HUES64 (cell line): Measurements from ENCODE around the gene NAPEPLD.

Source experiments
- H3K27ac ChIP-seq: 2 replicates; pipeline ENCODE4 v1.7.0; 2013; ENCODE audit warnings: low read depth, low read length, inconsistent platforms
- H3K27me3 ChIP-seq: 2 replicates; pipeline ENCODE4 v1.6.1; 2013; ENCODE audit warnings: mild to moderate bottlenecking, low read length; ENCODE audit not compliant: insufficient read depth
- H3K36me3 ChIP-seq: 2 replicates; pipeline ENCODE4 v1.6.1; 2013; ENCODE audit warnings: mild to moderate bottlenecking, low read length; ENCODE audit not compliant: insufficient read depth
- H3K4me1 ChIP-seq: 2 replicates; pipeline ENCODE4 v1.6.1; 2013; ENCODE audit warnings: mild to moderate bottlenecking, low read length, moderate library complexity; ENCODE audit not compliant: insufficient read depth
- H3K4me3 ChIP-seq: 2 replicates; pipeline ENCODE4 v1.5.1; 2013; ENCODE audit warnings: mild to moderate bottlenecking, low read length, moderate library complexity
- H3K9ac ChIP-seq: 2 replicates; pipeline ENCODE4 v1.6.1; 2013; ENCODE audit warnings: mild to moderate bottlenecking, low read depth, low read length
- H3K9me3 ChIP-seq: 2 replicates; pipeline ENCODE4 v1.6.1; 2013; ENCODE audit warnings: low read depth, low read length; ENCODE audit not compliant: insufficient read depth
- WGBS: fragments of 150-250, 120-280 bp; methylation state at CpG from one replicate; pipeline ENCODE4 v1.1.7; 2013; ENCODE audit warnings: missing lambda C conversion rate; 5-methylcytosine and 5-hydroxymethylcytosine counted together

Gene NAPEPLD

DNA sequence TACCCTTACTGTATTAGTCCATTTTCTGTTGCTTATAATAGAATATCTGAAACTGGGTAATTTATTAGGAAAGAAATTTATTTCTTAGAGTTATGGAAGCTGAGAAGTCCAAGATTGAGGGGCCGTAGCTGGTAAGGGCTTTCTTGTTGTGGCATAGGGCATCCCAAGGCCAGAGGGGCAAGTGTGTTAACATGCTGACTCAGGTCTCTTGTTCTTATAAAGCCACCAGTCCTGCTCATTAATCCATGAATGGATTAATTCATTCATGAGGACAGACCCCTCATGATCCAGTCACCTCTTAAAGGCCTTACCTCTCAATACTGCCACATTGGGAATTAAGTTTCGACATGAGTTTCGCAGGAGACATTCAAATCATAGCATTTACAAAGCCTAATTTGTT, 71.6 kb downstream of the NAPEPLD start:
- H3K9ac ChIP-seq: no peak overlapping the region
- H3K4me1 ChIP-seq: peaks cover 15% of the 10 kb centered on the region
- H3K36me3 ChIP-seq: peaks cover 8% of the 10 kb centered on the region; the same call in 1 of the 2 replicates

DNA sequence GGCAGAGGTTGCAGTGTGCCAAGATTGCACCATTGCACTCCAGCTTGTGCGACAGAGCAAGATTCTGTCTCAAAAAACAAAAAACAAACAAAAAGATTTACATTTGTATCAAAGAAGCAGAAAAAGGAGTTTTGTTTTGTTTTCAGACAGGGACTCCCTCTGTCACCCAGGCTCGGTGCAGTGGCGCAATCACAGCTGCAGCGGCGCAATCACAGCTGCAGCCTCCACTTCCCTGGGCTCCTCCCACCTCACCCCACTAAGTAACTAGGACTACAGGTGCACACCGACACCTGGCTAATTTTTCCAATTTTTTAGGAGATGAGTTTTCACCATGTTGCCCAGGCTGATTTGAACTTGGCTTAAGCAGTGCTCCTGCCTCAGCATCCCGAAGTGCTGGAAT, 72.1 kb downstream of the NAPEPLD start:
- no peak overlapping the region for H3K9ac ChIP-seq
- H3K4me1 ChIP-seq: peaks cover 10% of the 10 kb centered on the region
- no peaks in the 10 kb centered on the region for H3K9me3 ChIP-seq
- no peak overlapping the region for H3K4me3 ChIP-seq
- H3K27ac ChIP-seq: no peak overlapping the region
- H3K27me3 ChIP-seq: no peaks in the 10 kb centered on the region
- WGBS: 85% methylated on average over 7 of the region's 7 CpGs
- H3K36me3 ChIP-seq: peaks cover 8% of the 10 kb centered on the region; the same call in 1 of the 2 replicates

More for the DNA sequence above, 71.6 kb downstream of the NAPEPLD start:
- Histone ChIP-seq H3K9me3 (no peaks in the 10 kb centered on the region), H3K27ac (no peak overlapping the region), H3K4me3 (no peak overlapping the region), H3K27me3 (no peaks in the 10 kb centered on the region)
- WGBS: 99% methylated on average over 3 of the region's 3 CpGs

DNA sequence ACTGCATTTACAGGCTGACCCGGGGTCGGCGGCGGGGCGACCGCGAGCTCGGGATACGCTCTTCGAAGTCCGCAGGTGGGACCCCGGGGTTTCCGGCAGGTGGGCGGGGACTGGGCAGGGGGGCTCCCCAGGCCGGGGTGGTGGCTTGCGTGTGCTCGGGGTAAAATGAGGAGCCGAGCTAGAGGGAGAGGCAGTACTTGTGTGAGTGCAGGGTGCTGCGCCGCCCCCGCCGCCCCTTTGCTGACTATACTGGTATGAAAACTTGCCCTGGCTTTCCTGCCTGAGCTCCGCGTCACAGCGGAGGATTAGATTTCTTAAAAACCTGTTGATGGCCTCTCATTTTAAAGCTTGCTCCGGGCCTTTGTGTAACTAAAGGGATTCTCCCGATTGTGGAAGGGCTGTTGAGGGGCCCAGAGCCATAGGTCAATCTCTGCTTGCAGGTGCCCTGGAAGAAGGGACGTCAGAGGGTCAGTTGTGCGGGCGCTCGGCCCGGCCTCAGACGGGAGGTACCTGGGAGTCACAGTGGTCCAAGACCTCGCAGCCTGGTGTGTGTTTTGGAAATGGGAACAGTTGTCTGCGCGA, 73.5 kb downstream of the NAPEPLD start:
- peaks cover 8% of the 10 kb centered on the region; the same call in 1 of the 2 replicates for H3K4me1 ChIP-seq
- H3K4me3 ChIP-seq: peak overlapping the region; percentile 100
- no peaks in the 10 kb centered on the region for H3K27me3 ChIP-seq
- peak overlapping the region; percentile 85 for H3K9ac ChIP-seq
- peaks cover 8% of the 10 kb centered on the region; the same call in 1 of the 2 replicates for H3K36me3 ChIP-seq
- peak overlapping the region; percentile 91; the same call in 1 of the 2 replicates for H3K27ac ChIP-seq
- no peaks in the 10 kb centered on the region for H3K9me3 ChIP-seq
- 1% methylated on average over 36 of the region's 36 CpGs for WGBS

DNA sequence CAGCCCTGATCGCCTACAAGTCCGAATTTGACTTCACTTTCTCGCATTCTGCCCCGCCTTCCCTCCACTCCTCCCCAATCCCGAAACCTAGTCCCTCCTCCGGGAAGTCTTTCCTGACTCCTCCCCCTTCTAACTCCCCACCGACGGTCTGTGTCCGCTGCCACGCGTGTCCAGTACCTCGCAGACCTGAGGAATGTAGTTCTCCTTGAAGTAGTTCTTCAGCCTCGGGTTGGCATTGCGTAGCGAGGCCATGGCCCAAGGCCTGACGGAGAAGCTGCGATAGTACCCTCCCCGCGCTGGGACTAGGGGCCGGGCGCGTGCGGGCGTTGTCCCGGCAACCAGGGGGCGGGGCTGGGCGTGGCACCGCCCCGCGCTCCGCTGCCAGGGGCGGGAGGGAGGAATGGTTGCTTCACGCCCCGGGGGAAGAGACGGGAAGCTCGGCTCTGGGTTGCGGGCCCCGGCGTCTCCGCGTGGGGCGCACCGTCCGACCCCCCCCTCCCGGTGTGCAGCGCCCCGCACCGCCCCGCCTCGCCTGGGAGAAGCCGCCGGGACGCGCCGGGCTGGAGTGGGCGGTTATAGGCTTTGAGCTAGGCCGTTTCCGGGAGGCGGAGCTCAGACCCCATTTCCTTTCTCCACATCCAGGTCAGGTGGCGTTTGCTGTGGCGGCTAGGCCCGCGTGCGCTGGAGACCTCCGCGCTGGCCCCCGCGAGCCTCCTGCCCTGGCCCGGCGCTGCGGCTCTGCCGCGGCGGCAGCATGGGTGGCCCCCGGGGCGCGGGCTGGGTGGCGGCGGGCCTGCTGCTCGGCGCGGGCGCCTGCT, 74.2 kb downstream of the NAPEPLD start, which contains the start of the genes ARMC10 and FBXL13:
ARMC10 (plus strand) TSS at position 622 of the 818 bp plus-strand sequence; CDS start at position 755, 133 bp downstream.
FBXL13 (minus strand) TSS at position 278 of the 818 bp plus-strand sequence.
- H3K4me1 ChIP-seq: peaks cover 8% of the 10 kb centered on the region; the same call in 1 of the 2 replicates
- WGBS: 2% methylated on average over 83 of the region's 83 CpGs
- H3K36me3 ChIP-seq: peaks cover 8% of the 10 kb centered on the region; the same call in 1 of the 2 replicates
- no peaks in the 10 kb centered on the region for H3K9me3 ChIP-seq
- no peaks in the 10 kb centered on the region for H3K27me3 ChIP-seq
- peak within 1 kb of the TSS; percentile 100 for H3K4me3 ChIP-seq
- peak within 1 kb of the TSS; percentile 91 for H3K27ac ChIP-seq
- peak within 1 kb of the TSS; percentile 85 for H3K9ac ChIP-seq

DNA sequence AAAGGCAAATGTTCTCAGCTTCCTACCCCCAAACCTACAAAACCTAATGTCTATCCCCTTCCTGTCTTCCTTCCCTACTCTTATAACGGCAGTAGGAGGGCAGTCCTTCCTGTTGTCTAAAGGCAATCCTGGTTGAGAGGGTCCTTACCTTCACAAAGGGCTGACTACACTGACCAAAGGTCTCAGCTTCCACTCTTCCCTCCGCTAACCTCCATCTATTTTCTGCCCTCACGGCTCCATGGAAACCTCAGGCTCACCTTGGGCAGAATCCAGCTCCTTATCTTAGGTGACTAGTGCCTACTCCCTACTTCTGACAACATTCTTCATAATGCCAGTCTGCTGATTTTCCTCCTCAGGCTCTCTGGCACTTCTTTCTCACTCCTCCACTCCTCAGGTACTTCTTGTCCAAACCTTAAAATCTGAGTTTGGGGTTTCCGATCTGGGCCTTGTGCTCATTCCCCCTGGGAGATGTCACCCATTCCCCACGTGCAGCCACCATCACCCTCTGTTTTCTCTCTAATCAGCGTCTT, 74.8 kb downstream of the NAPEPLD start:
- peak overlapping the region; percentile 85 for H3K9ac ChIP-seq
- H3K27ac ChIP-seq: no peak overlapping the region
- 11% methylated on average over 6 of the region's 6 CpGs for WGBS

DNA sequence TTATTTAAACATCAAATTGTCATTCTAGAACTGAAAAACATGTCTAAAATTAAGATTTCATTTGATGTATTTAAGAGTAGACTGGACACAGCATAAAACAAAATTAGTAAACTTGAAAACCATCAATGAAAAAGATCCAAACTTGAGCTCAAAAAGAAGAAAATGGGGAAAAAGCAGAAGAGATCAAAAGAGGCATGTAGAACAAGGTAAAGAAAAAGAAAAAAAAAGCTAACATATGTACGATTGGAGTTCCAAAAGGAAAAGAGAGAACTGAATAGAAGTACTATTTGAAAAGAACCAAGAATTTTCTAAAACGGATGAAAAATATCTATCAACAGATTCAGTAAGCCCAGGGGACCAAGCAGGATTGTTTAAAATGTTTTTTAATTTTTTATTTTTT, 77.9 kb downstream of the NAPEPLD start:
- WGBS: 93% methylated on average over 2 of the region's 2 CpGs
- Histone ChIP-seq H3K4me3 (no peak overlapping the region), H3K27me3 (no peaks in the 10 kb centered on the region), H3K9me3 (peaks cover 2% of the 10 kb centered on the region; the same call in 1 of the 2 replicates), H3K27ac (no peak overlapping the region), H3K4me1 (peaks cover 8% of the 10 kb centered on the region; the same call in 1 of the 2 replicates), H3K36me3 (no peaks in the 10 kb centered on the region), H3K9ac (no peak overlapping the region)

More for the DNA sequence above, 74.8 kb downstream of the NAPEPLD start:
- peaks cover 8% of the 10 kb centered on the region; the same call in 1 of the 2 replicates for H3K4me1 ChIP-seq
- no peaks in the 10 kb centered on the region for H3K27me3 ChIP-seq
- 0 out of 2 replicates have a peak, but pooled peaks cover 4% of the 10 kb centered on the region for H3K36me3 ChIP-seq
- H3K9me3 ChIP-seq: no peaks in the 10 kb centered on the region; the same call in 1 of the 2 replicates
- peak overlapping the region; percentile 100 for H3K4me3 ChIP-seq

DNA sequence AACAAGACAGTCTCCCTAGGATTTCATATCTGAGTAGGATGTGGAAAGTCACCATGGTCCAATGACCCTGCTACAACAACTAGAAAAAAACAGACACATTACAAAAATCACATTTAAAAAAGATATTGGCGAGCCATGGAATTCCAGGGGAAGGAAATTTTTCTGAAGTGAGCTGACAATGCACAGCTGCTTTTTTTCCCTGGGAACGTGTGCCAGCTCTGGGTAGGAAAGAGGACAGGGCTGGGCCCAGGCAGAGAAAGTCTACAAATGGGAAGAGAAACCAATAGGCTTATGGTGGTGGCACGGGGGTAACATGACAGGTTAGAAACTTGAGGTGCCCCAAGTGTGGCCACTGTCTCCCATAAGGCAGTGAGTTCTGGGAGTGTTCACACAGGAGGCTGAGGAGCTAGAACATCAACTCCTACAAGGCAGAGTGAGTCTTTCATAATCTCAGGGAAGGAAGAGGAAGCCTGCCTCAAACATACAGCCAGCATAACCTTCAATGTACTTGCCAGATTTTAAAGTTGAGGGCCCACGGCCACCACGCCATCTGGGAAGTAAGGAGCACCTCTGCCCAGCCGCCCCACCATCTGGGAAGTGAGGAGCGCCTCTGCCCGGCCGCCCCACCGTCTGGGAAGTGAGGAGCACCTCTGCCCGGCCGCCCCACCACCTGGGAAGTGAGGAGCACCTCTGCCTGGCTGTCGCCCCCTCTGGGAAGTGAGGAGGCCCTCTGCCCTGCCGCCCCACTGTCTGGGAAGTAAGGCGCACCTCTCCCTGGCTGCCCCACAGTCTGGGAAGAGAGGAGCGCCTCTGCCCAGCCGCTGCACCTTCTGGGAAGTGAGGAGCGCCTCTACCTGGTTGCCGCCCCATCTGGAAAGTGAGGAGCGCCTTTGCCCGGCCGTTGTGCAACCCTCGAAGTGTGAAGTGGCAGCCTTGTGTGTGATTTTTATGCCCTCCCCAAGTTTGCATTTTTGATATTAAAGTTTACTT, 80.2 kb downstream of the NAPEPLD start:
- H3K27ac ChIP-seq: no peak overlapping the region
- H3K27me3 ChIP-seq: no peaks in the 10 kb centered on the region
- no peak overlapping the region for H3K4me3 ChIP-seq
- peaks cover 2% of the 10 kb centered on the region; the same call in 1 of the 2 replicates for H3K9me3 ChIP-seq
- WGBS: 94% methylated on average over 23 of the region's 23 CpGs
- H3K9ac ChIP-seq: no peak overlapping the region
- peaks cover 4% of the 10 kb centered on the region; the same call in 1 of the 2 replicates for H3K4me1 ChIP-seq
- H3K36me3 ChIP-seq: no peaks in the 10 kb centered on the region

DNA sequence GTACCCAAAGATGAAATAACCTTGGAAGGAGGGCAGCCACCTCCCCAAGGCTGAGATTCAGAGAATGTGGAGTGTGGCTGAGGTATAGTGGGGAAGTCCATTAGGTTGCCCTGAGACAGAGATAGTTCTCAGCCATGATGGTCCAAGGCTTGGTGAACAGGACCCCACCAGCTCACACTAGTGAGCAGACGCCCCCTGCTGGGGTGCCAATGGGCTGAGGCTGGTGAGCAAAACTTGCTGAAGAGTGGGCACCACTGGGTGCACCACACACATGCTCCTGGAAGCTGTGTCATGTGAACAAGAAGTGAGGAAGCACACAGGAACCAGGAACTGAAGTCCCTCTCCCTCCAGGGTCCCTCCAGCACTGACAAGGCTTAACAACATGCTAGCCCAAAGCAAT, 83.2 kb downstream of the NAPEPLD start:
- no peak overlapping the region for H3K4me3 ChIP-seq
- H3K9ac ChIP-seq: no peak overlapping the region
- no peak overlapping the region for H3K27ac ChIP-seq
- no peaks in the 10 kb centered on the region for H3K27me3 ChIP-seq
- H3K4me1 ChIP-seq: 0 out of 2 replicates have a peak, but pooled peaks cover 5% of the 10 kb centered on the region
- 10% methylated on average over 1 of the region's 1 CpG for WGBS
- H3K36me3 ChIP-seq: no peaks in the 10 kb centered on the region
- H3K9me3 ChIP-seq: peaks cover 2% of the 10 kb centered on the region; the same call in 1 of the 2 replicates

DNA sequence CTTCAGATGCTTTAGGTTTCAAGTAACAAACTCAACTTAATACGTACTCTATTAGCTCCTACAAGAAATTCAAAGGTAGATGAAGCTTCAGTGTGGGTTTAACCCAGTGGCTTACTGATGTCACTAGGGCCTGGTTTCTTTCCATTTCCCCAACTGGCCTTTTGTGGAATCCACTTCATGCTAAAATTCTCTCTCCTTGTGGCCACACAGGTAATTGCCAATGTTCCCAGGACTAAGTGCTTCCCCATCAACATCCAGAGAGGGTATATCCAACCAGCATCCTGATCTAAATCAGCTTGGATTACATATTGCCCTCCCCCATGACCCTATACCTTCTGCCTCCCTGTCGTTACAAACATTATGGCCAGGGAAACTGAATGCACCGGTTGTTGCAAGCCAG, 85.0 kb downstream of the NAPEPLD start:
- Histone ChIP-seq H3K27me3 (no peaks in the 10 kb centered on the region), H3K27ac (no peak overlapping the region)
- WGBS: 84% methylated on average over 3 of the region's 3 CpGs

DNA sequence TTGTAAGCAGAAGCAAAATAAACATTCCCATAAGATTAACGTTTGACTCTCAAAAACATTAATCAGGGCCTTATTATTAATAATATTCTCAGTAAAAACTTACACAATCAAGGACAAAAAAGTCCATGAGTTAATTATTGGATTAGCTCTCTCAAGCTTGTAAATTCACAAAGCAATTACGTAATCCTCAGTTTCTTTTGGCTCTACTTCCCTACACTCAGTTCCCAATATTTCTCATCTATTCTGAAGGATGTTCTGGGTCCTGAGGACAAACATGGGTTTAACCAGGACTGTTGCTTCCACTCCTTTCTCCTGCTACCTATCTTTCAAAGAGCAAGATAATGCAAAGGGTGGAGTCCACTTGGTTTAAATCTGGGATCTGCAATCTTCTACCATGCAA, 89.4 kb downstream of the NAPEPLD start:
- Histone ChIP-seq H3K4me3 (no peak overlapping the region), H3K9ac (no peak overlapping the region), H3K4me1 (0 out of 2 replicates have a peak, but pooled peaks cover 5% of the 10 kb centered on the region), H3K9me3 (no peaks in the 10 kb centered on the region), H3K36me3 (0 out of 2 replicates have a peak, but pooled peaks cover 3% of the 10 kb centered on the region), H3K27me3 (no peaks in the 10 kb centered on the region), H3K27ac (no peak overlapping the region)
- 93% methylated on average over 2 of the region's 2 CpGs for WGBS

More for the DNA sequence above, 85.0 kb downstream of the NAPEPLD start:
- Histone ChIP-seq H3K4me1 (0 out of 2 replicates have a peak, but pooled peaks cover 5% of the 10 kb centered on the region), H3K4me3 (no peak overlapping the region), H3K36me3 (no peaks in the 10 kb centered on the region), H3K9me3 (0 out of 2 replicates have a peak, but pooled peaks cover 2% of the 10 kb centered on the region), H3K9ac (no peak overlapping the region)
